ENCODE results near the gene FAM43A.

The FAM43A gene

DNA sequence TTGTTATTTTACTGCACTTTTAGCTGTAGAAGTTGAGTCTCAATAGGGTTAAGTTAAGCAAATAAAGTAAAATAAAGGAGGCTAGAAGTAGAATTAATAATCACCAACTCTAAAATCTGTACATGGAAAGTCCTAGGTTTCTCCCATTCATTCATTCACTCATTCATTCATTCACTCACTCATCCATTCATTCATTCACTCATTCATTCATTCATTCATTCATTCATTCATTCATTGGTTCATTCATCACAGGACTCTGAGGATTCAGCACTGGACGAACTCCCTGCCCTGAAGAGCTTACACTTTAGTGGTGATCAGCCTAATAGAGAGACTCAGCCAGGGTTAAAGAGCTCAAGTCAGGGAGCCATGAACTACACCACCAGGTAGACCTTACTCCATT is 9.2 kb upstream of the FAM43A start:
- no peak for DNase-seq

DNA sequence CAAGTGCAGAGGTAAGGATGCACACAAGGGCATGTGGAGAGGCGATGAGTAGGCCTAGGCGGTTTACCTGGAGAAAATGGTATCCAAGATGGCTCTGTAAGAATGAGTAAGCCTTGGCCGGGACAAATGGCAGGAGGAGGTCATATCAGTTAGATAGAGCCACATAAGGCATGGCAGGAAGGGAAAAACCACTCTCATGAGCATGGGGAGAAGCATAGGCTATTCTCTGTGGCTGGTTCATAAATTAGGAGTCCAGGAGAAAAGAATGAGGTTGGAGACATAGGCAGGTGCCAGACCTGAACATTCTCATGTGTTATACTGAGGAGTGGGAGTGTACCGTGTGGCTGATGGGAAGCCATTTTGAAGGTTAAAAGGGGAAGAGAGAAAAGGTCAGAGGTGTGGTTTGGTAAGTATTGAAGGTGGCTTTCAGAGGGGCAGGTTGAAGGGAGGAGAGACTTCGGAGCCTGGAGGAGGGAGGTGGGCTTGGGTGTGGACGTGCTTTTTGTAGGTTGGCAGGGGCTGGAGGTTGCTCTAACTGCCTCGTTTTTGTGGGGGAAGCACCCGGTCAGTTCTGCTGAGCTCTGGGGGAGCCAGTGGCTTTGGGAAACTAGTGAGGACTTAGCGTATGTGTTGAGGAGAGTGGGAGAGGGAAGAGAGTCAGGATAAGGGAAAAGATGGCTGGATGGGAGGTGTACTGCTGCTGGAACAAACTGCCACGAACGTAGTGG is 4.6 kb upstream of the FAM43A start:
- no peak for DNase-seq

DNA sequence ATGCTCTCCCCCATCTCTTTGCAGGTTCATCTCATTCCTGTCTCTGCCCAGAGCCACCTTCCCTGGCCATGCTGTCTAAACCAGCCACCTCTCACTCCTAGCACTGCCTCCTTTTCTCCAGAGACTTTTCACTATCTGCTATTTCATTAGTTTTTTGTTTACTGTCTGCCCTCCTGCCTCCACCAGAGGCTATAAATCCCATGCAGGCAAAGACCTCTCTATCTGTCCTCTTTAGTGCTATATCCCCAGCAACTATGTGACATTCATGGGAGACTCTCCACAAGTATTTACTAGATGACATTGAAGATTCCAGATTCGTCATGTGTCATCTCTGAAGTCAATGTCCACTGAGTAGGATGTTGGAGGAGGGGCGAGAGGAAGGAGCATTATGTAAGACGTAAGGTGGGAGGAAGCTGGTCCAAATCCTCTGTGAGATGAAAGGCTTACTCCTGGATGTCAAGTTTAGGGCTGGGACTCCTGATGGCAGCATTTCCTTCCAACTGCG is 3.4 kb upstream of the FAM43A start:
- no peak for DNase-seq

DNA sequence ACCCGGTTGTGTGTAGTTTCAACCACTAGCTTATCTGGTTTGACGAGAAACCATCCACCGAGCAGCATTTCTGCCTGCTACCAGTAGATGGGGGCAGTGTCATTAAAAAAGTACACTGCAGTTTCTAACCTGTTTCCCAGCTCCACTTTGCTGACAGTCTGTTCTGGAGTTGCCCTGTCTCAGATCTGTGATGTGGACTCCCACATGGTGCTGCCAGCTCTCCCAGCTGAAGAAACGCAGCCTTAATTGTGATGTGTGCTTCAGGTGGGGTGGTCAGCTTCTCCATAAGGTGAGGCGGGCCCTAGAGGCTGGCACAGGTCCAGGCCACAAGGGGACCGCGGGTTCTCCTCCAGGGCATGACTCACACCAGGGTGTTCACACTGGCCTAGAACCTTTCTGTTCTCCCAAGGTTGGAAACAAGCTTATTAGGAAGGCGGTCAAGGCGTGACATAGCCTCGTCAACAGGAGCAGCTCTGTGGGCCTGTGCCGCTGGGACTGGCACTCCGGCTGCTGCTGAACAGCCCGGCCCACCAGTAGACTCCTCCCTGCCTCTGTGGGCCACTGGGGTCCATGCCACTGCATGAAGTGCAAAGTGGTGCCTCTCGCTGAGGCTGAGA is 2.9 kb upstream of the FAM43A start:
- peak; percentile 79 for DNase-seq

DNA sequence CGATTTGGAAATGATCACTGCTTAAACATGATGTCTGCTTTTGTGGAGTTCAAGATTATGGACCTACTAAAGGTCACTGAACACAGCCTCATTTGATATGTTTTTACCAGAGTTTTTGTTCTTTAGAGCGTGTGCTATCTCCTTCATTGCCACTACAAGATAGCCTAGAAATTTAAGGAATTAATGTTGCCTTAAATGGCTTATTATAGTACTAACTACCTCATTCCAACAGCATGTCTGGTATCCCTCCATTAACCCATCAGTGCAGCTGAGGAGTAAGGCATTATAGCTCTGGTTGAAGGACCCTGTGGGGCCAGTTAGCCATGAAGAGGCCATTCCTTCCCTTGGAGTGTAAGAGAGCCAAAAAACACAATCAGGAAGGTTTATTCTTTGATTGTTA is 2.3 kb upstream of the FAM43A start:
- DNase-seq = no peak

DNA sequence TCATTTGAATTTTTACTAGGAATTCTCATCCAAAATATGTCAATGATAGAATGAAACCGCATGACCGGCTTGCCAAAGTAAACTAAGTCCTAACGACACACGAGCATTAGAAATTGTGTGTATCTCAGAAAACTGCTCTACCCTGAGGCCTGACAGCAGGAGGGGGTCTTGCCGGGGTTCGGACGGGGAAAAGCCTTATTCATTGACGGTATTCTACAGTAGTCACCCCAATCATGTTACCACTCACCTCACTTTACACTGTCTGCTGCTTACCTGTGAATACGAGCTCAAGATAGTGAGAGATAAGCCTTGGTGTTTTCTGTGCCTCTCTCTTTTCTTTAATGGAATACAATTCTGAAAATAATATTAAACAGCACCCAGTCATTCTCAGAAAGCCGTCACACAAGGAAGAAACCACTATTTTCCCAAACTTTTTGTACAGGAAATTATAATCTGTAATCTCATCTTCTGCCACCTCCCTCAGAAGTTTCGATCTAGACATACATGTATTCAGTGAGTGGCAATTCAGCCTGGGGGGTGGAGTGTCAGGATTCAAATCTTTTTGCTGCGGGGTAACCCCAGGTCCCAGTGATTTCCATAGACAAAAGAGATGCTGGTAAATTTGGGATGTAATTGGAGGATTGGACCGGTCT is 492 bp upstream of the FAM43A start:
- no peak for DNase-seq

DNA sequence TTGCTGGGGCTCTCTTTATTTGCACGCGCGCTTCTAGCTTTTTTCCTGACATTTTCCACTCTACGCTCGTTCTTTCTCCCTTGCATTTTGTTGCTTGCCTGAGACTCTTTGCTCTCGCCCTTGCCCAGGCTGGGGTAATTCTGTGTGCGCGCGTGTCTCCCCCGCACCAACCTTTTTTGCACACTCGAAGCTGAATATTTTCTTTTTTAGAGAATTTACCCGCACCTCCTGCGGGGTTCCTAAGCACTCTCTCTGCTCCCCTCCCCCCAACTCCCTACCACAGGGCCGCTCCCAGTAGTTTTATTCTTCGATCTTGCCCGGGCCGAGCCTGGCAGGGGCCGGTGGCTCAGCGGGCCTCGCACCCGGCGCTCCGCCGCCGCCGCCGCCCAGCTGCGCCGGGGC is 732 bp downstream of the FAM43A start:
- DNase-seq = no peak

DNA sequence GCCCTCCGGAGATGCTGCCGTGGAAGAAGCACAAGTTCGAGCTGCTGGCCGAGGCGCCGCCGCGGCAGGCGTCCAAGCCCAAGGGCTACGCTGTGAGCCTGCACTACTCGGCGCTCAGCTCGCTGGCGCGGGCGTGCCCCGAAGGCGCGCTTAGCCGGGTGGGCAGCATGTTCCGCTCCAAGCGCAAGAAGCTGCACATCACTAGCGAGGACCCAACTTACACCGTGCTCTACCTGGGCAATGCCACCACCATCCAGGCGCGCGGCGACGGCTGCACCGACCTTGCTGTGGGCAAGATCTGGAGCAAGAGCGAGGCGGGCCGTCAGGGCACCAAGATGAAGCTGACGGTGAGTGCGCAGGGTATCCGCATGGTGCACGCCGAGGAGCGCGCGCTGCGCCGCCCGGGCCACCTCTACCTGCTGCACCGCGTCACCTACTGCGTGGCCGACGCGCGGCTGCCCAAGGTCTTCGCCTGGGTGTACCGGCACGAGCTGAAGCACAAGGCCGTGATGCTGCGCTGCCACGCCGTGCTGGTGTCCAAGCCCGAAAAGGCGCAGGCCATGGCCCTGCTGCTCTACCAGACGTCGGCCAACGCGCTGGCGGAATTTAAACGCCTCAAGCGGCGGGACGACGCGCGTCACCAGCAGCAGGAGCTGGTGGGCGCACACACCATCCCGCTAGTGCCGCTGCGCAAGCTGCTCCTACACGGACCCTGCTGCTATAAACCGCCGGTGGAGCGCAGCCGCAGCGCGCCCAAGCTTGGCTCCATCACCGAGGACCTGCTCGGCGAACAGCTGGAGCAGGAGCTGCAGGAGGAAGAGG is 1.3 kb downstream of the FAM43A start:
- DNase-seq = peak; percentile 22

DNA sequence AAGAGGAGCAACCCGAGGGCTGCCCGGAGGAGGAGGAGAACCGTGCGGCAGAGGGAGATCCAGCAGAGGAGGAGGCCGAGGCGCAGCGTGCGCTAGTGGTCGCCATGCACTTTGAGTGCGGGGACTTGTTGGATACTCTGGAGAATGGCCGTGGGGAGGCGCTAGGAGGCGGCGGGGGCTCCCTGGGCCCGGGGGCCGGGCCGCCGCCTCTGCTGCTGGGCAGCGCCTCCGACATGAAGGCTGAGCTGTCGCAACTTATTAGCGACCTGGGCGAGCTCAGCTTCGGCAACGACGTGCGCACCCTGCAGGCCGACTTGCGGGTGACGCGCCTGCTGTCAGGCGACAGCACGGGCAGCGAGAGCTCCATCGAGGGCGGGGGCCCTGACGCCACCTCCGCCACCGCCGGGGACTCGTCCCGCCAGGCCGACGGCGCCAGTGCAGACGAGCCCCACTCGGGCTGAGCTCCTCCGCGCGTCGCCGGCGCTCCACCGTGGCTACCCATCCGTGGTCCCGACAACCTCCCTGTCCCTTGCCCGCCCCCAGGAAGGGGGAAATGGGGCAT is 2.0 kb downstream of the FAM43A start:
- peak; percentile 76 for DNase-seq

DNA sequence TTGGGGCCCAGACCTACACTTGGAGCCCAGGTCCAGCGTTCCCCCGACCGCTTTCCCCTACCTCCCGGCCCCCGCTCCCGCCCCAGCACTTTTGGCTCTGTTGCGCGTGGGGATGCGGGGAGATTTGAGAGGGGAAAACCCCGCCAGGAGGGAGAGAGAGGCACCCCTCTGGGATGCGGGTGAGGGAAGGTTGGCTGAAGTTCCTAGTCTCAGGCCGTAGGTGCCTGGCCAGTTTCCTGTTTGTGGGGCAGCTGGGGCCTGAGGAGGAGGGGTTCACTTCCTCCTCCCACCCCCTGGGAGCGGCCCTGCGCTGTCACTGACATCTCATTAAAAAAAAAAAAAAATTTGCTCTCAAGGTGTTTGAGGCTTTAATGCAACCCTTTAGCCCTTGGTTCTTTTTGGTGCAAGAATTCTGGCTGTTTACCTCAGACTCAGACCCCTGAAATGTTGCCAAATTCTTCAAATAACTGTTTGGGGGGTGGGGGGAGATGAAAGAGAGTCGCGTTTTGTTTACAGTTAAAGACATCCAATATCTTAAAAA is 2.6 kb downstream of the FAM43A start:
- DNase-seq = peak; percentile 30

DNA sequence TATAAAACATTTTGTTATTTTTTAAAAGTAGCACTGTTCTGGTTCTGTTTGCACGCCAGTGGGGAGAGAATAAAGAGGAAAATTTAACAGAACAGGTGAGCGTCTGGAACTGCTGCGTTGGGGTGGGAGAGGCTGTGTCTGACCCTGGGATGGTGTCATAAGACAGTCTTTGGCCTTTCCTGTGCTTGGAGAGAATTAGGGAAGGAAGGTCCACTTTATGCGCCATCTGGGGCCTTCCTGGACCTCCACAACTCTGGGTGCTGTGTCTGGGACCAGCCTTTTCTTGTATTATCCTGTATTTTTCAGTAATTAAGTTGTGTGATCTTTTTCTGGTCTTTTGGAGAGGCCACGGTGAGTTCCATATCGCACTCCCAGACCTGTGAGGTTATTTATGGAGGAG is 3.3 kb downstream of the FAM43A start:
- no peak for DNase-seq

DNA sequence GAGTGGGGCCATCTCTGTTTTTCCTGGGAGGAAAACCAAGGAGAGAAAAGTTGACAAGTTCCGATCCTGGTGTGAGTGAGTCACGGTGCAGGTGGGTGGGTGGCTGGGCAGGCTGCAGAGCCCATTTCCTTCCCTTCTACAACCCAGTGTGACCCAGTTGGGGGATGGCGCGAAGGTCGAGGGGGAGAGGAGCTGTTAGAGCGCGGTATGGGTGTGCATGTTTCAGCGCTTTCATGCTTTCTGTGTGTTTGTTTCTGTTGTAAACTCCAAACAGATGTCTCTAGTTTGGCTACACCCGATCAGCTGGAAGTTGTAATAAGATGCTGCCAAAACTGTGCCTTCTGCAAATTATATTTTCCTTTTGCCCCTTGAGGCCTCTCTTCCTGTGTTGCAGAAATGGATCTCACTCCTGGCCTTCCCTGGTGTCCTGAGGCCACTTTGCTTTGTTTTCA is 3.8 kb downstream of the FAM43A start:
- DNase-seq = no peak

DNA sequence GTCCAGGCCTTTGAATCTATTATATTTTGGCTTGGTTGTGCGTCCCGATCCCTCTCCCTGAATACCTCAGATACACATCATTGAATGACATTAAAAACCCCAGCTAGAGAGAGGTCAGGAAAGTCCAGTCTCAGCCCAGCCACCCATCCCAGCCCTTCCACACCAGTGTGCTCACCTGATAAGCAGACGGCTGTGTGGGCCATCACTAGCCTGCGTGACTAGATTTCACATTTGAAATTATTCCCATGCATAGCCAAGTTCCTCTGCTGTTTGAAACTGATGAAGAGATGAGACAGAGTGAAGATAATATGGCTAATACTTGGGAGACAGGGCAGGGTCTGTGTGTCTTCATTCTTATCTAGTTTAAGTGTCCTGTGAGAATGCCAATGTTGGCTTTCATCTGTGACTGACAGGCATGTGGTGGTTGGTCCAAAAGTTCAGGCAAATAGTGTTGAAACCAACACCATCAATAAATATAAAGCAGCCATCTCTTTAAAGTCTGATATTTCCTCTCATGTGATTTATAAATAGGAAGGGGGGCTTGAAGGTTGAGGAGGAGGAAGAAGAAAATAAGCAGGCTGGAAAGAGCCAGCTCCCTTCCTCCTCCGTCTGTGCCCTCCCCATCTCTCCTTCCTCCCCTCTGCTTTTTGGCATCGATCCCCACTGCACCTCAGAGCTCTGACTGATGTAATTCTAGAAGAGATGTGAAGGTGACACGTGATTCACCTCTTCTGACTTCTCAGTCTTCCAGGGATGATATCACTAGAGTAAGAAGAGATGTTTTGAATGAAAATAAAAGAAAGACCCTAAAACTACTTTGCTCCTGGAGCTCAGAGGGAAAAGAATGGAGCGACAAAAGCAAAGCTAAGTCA is 5.1 kb downstream of the FAM43A start:
- no peak for DNase-seq

DNA sequence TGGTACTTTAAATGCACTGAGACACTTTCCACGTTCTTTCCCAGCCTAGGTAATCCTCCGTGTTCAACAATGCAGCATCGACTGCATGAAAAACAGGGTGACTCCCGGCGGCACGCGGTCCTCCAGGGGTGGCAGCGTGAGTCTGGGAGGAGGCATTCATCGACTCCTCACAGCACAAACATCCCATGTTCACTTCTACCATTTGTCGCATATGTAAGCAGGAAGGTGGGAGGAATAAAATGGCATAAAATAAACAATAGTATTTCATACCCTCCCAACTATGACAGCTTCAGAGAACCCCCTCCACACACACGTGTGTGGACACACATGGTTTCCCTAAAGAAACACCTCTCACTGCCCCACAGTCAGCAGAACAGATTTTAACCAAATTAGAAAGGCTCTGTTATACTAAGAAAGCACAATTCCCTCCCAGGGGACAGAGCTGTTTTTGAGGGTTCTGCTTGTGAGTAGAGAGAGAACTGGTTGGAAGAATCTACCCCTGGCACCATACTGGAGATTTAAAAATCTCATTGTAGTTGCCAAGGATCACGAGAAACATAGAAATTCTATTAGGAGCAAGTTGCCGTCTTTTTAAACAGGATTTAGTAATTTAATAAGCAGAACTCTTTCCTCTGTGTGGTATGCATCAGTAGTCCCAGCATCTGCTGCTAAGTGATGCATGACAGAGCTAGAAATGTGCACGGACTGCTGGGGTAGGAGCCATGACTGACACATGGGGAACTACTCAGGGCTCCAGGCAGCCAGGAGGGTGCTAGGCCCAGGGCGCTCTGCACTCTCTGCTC is 6.0 kb downstream of the FAM43A start:
- no peak for DNase-seq

DNA sequence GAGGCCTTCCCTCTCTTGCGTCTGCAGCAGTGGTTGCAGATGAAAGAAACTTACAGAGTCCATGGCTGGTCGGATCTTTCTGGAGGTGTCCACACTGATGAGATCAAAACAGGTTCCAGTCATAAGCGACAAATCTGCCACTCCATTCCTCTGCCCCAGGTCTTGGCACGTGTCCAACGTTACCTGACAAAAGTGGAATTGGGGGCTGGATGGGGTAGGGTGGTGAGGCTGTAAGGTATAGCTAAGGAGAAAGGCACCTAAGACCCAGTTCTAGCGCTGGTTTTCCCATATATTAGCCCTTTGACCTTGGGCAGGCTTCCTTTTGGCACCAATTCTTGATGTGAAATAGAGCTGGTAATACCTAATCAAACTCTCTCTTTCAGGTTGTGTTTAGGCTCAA is 11.0 kb downstream of the FAM43A start:
- no peak for DNase-seq

DNA sequence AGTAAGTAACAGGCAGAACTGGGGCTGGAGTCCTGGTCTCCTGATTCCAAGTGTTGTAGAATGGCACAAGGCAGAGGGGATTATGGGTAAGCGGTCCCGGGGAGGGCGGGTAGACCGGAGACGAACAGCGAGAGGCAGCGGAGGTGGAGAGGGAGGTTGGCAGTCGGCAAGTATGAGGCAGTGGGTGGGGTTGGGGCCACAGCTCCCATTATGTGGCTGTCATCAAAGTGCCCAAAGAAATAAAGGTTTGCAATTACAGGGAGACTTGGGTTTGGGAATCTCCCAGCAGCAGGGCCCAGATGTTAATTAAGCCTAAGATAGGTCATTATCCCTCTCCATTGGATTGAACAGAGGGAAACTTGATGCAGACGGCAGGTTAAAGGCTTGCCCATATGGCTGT is 16.9 kb downstream of the FAM43A start:
- DNase-seq = no peak

DNA sequence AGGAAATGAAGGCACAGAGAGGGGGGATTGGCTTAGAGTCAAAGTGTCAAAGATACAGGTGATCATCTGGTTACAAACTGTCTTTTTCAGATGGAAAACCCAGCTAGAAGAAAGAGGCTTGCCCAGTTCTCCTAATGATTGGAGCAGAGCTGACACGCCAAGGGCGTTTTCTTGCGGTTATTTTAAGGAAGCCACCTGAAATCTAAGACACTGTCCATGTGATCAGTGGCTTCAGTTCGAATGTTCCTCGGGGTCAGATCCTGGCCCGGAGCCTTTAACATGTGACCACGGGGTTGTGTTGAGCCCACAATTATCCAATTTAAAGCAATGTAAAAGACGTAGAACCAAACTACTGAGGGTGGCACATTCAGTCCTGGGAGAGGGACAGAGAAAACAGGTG is 19.5 kb downstream of the FAM43A start:
- no peak for DNase-seq

DNA sequence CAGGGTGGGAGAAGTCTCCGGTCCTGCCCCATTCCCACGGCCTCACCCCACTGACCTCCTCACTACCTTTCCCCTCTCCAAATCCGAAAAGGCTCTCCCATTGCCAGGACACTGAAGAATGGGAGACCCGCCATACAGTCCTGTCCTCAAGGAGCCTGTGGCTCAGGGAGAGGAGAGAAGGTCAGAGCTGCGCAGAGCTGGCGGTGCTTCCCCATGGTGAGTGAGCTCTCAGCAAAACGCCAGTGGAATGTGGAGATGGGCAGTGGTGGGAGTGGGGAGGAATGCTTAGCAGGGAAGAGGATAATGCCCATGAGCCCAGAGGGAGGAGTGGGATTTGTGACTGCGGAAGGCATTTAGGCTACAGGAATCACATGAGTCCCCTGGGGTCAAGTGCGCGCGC is 20.1 kb downstream of the FAM43A start:
- no peak for DNase-seq

DNA sequence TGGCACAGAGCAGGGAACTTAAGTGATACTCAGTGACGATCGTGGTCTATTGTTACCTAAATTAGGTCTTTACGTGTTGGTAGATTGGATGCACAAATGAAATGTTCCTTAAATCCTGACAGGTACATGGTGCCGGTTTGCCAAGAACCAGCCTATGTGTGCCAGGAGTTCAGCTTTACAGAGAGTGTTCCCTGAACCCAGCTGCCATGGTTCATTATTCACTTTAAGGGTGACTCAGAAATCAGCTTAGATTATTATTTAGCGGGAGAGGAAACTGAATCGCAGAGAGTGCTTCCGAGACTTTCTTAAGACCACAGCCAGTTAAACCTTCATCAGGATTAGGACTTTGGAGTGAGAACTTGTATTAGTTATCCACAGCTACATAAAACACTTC is 21.5 kb downstream of the FAM43A start:
- DNase-seq = no peak

DNA sequence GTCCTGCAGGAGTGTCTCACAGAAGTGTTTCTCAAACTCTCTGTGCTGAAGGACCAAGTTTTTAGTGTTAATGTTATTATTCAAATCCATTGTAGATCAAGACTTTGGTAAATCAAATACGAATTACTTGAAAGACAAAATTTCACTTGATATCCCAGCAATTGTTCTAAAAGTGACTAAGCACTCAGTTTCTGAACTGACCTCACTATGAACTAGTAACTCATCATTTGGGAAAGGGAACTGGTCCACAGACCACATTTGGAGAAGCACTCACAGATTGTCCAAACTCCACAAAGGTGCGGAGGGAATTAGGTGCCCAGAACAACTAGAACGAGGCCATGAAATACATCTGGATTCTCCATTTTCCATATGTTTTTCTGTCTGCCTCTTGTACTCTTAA is 25.6 kb downstream of the FAM43A start:
- no peak for DNase-seq

DNA sequence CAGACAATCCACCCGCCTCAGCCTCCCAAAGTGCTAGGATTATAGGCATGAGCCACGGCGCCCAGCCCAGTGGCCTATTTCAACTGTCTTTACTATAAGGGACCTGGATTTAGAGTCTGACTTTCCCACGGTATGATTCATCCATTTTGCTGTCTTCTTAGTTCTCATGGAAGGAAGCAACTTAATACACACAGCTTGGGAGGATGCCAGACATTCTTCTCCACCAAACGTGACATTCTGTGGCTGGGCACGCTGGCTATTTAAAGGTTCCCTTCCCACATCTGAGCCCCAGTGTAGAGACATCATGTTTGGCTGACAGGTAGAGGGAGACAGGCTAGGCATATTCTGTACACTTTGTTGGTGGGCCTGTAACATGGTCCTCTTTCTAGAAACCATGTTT is 26.2 kb downstream of the FAM43A start:
- no peak for DNase-seq

Data from CD4-positive, alpha-beta T cell treated with Interleukin-21 for 1 hour (primary cell).